ENCODE data around the gene OR12D3.
"Not testable (repeated sequence)": the region's sequence is repeated elsewhere in the genome, so short reads cannot be mapped to it uniquely, and the experiment has no call there.

Gene OR12D3, protein sequence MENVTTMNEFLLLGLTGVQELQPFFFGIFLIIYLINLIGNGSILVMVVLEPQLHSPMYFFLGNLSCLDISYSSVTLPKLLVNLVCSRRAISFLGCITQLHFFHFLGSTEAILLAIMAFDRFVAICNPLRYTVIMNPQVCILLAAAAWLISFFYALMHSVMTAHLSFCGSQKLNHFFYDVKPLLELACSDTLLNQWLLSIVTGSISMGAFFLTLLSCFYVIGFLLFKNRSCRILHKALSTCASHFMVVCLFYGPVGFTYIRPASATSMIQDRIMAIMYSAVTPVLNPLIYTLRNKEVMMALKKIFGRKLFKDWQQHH

DNA sequence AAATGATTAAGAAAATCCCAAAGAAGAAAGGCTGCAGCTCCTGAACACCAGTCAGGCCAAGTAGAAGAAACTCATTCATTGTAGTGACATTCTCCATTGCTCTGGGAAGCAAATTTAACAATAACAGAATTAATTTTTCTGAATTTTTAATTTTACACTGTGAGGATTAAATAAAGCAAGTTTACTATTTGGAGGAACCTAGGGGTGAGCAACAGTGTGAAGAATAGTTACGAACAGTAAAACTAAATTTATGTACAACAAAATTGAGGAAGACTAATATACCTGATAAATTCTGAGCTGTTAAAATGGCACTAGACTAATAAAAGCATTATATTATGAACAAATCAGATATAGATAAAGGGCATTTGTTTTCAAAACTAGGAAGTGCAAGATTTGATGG, at the start of gene OR12D3:
OR12D3 (minus strand) TSS at position 101 of the 400 bp plus-strand sequence; CDS start at position 97, 4 bp downstream.
- no peak for DNase-seq (ENCODE audit: low read depth in 2 of 2)

- DNase-seq (ENCODE audit: low read depth in 2 of 2) = no peak
Observed at GRCh38 chr6:29424575-29424974, 49.5 kb upstream of the OR12D3 start.

- no peak for DNase-seq (ENCODE audit: low read depth in 2 of 2)
Observed at GRCh38 chr6:29424168-29424567, 49.1 kb upstream of the OR12D3 start.

DNA sequence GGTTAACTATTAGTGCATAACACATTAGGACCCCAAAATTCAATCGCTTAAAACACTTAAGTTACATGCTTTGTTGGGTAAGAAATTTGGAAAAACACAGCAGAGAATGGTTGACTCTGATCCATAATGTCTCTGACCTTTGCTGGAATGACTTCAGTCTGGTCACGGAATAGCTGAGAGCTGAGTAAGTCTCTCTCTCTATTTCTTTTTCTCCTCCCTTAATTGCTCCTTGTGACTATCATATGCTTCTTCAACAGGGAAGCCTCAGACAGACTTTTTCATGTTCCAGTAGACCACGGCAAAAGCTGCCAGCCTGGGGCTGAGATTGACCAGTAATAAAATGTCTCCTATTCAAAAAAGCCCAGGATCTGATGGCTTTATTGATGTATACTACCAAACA, 44.4 kb upstream of the OR12D3 start:
- no peak for DNase-seq (ENCODE audit: low read depth in 2 of 2)

- no peak for DNase-seq (ENCODE audit: low read depth in 2 of 2)
Observed at GRCh38 chr6:29414588-29414987, 39.5 kb upstream of the OR12D3 start, which contains the start of gene OR12D1. OR12D1 (plus strand) TSS chr6:29414928.

GRCh38 chr6:29403801-29404200, 28.7 kb upstream of the OR12D3 start:
- DNase-seq (ENCODE audit: low read depth in 2 of 2) = no peak

GRCh38 chr6:29399525-29399924, 24.4 kb upstream of the OR12D3 start:
- no peak for DNase-seq (ENCODE audit: low read depth in 2 of 2)

GRCh38 chr6:29395331-29395730, 20.2 kb upstream of the OR12D3 start, which contains the start of gene OR12D2:
OR12D2 (plus strand) TSS chr6:29395631; CDS start chr6:29396700, 1,069 bp downstream.
- no peak for DNase-seq (ENCODE audit: low read depth in 2 of 2)

DNA sequence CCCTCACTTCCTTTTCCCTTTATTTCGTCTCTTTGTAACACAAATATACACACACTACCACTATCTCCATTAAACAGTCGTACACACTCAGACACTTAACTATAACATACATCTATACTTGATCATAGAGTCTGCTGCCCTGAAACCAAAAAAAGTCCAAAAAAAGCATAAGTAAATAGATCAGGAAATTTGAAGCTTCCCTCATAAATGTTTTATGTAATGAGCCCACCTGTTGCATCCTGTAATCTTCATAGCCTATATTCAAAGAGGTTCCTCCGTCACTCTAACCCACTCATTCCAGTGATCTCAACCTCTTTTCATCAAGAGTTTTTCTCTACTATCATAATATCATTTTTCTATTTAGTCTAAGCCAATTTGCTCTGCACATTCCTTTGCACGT, 13.4 kb upstream of the OR12D3 start:
- DNase-seq (ENCODE audit: low read depth in 2 of 2) = no peak

DNA sequence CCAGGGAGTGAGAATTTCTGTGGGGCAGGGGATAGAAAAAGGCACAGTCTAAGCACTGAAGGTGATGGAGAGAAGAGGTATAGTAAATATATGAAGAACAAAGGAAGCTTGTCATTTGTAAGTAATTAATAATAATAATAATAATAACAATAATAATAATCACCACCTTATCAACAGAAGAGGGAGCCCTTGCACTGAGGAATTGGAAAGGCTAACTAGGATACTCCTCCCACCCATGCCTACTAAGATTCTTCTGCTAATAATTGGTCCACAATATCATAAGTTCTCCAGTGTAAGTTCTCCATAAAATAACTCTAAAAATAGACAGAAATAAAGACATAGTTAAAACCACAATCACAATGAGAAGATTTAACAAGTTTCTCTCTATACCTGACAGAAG, 912 bp upstream of the OR12D3 start:
- DNase-seq (ENCODE audit: low read depth in 2 of 2) = no peak

DNA sequence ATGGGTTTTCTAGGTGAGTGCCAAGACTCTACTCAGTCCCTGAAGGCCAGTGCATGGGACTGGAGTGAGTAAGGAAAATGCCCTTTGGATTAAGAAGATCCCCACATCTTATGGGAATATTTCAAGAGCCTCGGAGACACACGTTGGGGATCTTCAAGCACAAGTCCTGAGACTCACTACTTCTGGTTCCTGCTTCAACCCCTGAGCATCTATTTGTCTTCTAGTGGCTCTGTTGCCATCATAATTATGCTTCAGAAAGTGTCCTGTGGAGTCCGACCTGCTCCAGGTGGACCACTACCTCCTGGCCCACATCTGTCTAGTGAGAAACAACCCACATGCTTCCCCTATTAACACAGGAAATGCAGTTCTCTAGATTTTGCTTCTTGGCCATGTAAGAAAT, 6.3 kb downstream of the OR12D3 start, which contains the start of gene OR5V1:
OR5V1 (minus strand) TSS at position 101 of the 400 bp plus-strand sequence. CDS start 12,670 bp downstream, outside the sequence.
- no peak for DNase-seq (ENCODE audit: low read depth in 2 of 2)

- no peak for DNase-seq (ENCODE audit: low read depth in 2 of 2)
Observed at GRCh38 chr6:29355603-29356002, 19.5 kb downstream of the OR12D3 start.

DNA sequence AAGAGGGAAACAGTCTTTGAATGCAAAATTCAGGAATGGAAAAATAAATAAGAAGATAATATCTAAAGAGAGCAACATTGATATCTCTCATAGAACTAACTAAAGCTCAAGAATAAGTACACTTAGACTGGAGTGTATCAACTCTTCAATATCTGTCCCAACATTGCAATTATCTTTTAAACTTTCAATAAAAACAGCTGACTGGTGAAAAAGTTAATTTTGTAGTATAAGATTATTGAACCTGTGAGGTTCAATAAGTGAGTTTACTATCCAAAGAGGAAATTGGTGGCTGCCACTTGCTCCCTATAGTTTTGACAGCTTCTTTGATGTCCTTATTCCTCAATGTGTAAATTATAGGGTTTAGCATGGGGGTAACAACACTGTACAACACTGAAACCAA, 20.1 kb downstream of the OR12D3 start:
- no peak for DNase-seq (ENCODE audit: low read depth in 2 of 2)

- DNase-seq (ENCODE audit: low read depth in 2 of 2) = not testable (repeated sequence)
Observed at GRCh38 chr6:29349348-29349747, 25.7 kb downstream of the OR12D3 start.

- DNase-seq (ENCODE audit: low read depth in 2 of 2) = no peak
Observed at GRCh38 chr6:29345380-29345779, 29.7 kb downstream of the OR12D3 start.

DNA sequence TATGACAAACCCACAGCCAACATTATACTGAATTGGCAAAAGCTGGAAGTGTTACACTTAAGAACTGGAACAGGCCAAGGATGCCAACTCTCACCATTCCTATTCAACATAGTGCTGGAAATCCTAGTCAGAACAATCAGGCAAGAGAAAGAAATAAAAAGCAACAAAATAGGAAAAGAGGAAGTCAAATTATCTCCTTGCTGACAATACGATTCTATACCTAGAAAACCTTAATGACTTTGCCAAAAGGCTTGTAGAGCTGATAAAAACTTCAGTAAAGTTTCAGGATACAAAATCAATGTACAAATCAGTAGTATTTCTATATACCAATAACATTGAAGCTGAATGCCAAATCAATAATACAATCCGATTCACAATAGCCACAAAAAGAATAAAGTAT, 38.8 kb downstream of the OR12D3 start:
- DNase-seq (ENCODE audit: low read depth in 2 of 2) = no peak

DNA sequence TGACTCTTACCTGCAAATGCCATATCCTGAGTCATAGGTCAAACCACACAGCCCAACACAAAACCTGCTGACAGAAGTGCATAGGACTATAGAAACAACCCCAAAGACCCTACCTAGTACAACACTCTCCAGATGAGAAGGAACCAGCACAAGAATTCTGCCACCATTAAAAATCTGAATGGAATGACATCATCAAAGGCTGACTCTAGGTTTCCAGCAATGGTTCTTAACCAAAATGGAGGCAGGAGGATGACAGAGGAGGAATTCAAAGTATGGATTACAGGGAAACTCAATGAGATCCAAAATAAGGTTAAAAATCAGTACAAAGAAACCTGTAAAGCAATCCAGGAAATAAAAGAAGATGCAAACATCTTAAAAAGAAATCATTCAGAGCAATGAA, 42.4 kb downstream of the OR12D3 start:
- DNase-seq (ENCODE audit: low read depth in 2 of 2) = no peak

DNA sequence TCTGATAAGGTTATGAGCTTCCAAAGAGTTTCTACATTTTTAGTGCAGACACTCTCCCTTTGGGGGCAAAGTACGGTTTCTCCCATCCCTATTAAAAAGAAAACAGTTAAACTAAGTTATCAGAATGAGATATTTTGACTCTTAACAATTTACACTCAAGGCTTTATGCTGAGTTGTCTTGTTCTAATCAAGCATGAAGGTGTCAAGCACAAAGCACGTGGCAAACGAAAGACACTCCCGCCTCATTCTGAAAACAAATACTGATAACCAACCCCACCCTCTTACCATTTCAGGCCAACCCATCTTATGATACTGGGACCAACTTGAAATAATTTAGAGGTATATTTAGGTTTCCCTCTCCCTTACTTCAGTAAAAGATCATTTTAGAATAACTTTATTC, 49.3 kb downstream of the OR12D3 start:
- DNase-seq (ENCODE audit: low read depth in 2 of 2) = no peak
